GM23338 (cell line): ENCODE measurements around the gene TMPRSS15.

ENCODE experiments used
- CREB1 ChIP-seq: fragments of 250-450 bp; sonication (Bioruptor Pico); IDR thresholded peaks from 2 replicates; pipeline ENCODE4 v1.5.0; 2020; ENCODE audit warnings: low read depth, mild to moderate bottlenecking, moderate library complexity
- EZH2 ChIP-seq: fragments of 200-600 bp; sonication (generic); IDR thresholded peaks from one replicate; pipeline ENCODE4 v1.8.0; 2017; ENCODE audit warnings: antibody characterized with exemption, mild to moderate bottlenecking, low read depth; ENCODE audit not compliant: unreplicated experiment
- EZH2phosphoT487 ChIP-seq: fragments of 200-600 bp; sonication (generic); IDR thresholded peaks from one replicate; pipeline ENCODE4 v1.8.1; 2018; ENCODE audit warnings: antibody characterized with exemption; ENCODE audit not compliant: unreplicated experiment
- JUNB ChIP-seq: IDR thresholded peaks from one replicate; pipeline ENCODE4 v1.6.1; 2016; ENCODE audit warnings: antibody characterized with exemption; ENCODE audit not compliant: unreplicated experiment
- NANOG ChIP-seq: IDR thresholded peaks from 2 replicates; pipeline ENCODE4 v1.6.1; 2016; ENCODE audit warnings: antibody characterized with exemption, borderline replicate concordance
- POLR2AphosphoS5 ChIP-seq: IDR thresholded peaks from 2 replicates; pipeline ENCODE4 v1.6.1; 2016; ENCODE audit warnings: antibody characterized with exemption, low read depth
- ZNF114 ChIP-seq: fragments of 250-450 bp; sonication (Bioruptor Pico); IDR thresholded peaks from 2 replicates; pipeline ENCODE4 v1.5.0; 2020; ENCODE audit warnings: mild to moderate bottlenecking, moderate library complexity
- ZNF331 ChIP-seq: fragments of 250-450 bp; sonication (Bioruptor Pico); IDR thresholded peaks from 2 replicates; pipeline ENCODE4 v1.5.0; 2020; ENCODE audit warnings: low read depth, mild to moderate bottlenecking, moderate library complexity
- TF ChIP-seq, protein P1 (sequence below), 2 experiments: fragments of 200-600 bp in 1 of 2; sonication (generic) in 1 of 2; conservative IDR thresholded peaks; 2 replicates each; pipeline versions ENCODE4 v1.5.1 to v1.6.1; 2016 to 2017; ENCODE audit warnings: antibody characterized with exemption in 2 of 2, low read depth in 2 of 2, mild to moderate bottlenecking in 2 of 2, moderate library complexity in 1 of 2
- TF ChIP-seq, protein P2 (sequence below): IDR thresholded peaks from one replicate; pipeline ENCODE4 v1.6.1; 2018; ENCODE audit warnings: antibody characterized with exemption; ENCODE audit not compliant: unreplicated experiment
- TF ChIP-seq, protein P3 (sequence below): IDR thresholded peaks from 2 replicates; pipeline ENCODE4 v1.6.1; 2016; ENCODE audit warnings: antibody characterized with exemption
- TF ChIP-seq, protein P4 (sequence below): fragments of 250-450 bp; sonication (Bioruptor Pico); IDR thresholded peaks from 2 replicates; pipeline ENCODE4 v1.5.0; 2020; ENCODE audit warnings: mild to moderate bottlenecking, moderate library complexity

DNA sequence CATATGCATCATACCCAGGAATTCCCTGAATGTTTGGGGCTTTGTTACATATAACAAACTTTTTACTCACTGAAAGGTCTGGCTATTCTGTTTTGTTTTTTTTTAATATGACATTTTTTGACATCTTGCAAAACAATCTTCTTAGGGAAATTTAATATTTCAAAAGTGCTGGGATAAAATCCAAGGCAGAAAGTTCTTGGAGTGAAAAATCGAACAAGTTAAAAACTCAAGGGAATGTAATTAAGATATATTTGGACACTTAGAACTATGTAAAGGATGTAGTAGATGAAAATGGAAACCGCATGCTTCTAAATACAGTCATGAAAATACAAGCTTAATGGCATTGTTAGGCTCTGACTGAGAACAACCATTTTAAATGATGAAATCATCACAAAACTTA is 150.4 kb downstream of the TMPRSS15 start:
- TF ChIP-seq, protein P1, sequence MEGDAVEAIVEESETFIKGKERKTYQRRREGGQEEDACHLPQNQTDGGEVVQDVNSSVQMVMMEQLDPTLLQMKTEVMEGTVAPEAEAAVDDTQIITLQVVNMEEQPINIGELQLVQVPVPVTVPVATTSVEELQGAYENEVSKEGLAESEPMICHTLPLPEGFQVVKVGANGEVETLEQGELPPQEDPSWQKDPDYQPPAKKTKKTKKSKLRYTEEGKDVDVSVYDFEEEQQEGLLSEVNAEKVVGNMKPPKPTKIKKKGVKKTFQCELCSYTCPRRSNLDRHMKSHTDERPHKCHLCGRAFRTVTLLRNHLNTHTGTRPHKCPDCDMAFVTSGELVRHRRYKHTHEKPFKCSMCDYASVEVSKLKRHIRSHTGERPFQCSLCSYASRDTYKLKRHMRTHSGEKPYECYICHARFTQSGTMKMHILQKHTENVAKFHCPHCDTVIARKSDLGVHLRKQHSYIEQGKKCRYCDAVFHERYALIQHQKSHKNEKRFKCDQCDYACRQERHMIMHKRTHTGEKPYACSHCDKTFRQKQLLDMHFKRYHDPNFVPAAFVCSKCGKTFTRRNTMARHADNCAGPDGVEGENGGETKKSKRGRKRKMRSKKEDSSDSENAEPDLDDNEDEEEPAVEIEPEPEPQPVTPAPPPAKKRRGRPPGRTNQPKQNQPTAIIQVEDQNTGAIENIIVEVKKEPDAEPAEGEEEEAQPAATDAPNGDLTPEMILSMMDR (conservative IDR thresholded peaks at IDR 0.05; ENCODE audit: low read depth in 2 of 2): no peak
- TF ChIP-seq, protein P2, sequence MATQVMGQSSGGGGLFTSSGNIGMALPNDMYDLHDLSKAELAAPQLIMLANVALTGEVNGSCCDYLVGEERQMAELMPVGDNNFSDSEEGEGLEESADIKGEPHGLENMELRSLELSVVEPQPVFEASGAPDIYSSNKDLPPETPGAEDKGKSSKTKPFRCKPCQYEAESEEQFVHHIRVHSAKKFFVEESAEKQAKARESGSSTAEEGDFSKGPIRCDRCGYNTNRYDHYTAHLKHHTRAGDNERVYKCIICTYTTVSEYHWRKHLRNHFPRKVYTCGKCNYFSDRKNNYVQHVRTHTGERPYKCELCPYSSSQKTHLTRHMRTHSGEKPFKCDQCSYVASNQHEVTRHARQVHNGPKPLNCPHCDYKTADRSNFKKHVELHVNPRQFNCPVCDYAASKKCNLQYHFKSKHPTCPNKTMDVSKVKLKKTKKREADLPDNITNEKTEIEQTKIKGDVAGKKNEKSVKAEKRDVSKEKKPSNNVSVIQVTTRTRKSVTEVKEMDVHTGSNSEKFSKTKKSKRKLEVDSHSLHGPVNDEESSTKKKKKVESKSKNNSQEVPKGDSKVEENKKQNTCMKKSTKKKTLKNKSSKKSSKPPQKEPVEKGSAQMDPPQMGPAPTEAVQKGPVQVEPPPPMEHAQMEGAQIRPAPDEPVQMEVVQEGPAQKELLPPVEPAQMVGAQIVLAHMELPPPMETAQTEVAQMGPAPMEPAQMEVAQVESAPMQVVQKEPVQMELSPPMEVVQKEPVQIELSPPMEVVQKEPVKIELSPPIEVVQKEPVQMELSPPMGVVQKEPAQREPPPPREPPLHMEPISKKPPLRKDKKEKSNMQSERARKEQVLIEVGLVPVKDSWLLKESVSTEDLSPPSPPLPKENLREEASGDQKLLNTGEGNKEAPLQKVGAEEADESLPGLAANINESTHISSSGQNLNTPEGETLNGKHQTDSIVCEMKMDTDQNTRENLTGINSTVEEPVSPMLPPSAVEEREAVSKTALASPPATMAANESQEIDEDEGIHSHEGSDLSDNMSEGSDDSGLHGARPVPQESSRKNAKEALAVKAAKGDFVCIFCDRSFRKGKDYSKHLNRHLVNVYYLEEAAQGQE: no peak
- TF ChIP-seq ZNF114: no peak
- TF ChIP-seq POLR2AphosphoS5: no peak
- TF ChIP-seq EZH2phosphoT487: no peak
- TF ChIP-seq EZH2: no peak
- no peak for TF ChIP-seq JUNB
- TF ChIP-seq, protein P3, sequence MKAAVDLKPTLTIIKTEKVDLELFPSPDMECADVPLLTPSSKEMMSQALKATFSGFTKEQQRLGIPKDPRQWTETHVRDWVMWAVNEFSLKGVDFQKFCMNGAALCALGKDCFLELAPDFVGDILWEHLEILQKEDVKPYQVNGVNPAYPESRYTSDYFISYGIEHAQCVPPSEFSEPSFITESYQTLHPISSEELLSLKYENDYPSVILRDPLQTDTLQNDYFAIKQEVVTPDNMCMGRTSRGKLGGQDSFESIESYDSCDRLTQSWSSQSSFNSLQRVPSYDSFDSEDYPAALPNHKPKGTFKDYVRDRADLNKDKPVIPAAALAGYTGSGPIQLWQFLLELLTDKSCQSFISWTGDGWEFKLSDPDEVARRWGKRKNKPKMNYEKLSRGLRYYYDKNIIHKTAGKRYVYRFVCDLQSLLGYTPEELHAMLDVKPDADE: no peak
- no peak for TF ChIP-seq ZNF331
- TF ChIP-seq, protein P4, sequence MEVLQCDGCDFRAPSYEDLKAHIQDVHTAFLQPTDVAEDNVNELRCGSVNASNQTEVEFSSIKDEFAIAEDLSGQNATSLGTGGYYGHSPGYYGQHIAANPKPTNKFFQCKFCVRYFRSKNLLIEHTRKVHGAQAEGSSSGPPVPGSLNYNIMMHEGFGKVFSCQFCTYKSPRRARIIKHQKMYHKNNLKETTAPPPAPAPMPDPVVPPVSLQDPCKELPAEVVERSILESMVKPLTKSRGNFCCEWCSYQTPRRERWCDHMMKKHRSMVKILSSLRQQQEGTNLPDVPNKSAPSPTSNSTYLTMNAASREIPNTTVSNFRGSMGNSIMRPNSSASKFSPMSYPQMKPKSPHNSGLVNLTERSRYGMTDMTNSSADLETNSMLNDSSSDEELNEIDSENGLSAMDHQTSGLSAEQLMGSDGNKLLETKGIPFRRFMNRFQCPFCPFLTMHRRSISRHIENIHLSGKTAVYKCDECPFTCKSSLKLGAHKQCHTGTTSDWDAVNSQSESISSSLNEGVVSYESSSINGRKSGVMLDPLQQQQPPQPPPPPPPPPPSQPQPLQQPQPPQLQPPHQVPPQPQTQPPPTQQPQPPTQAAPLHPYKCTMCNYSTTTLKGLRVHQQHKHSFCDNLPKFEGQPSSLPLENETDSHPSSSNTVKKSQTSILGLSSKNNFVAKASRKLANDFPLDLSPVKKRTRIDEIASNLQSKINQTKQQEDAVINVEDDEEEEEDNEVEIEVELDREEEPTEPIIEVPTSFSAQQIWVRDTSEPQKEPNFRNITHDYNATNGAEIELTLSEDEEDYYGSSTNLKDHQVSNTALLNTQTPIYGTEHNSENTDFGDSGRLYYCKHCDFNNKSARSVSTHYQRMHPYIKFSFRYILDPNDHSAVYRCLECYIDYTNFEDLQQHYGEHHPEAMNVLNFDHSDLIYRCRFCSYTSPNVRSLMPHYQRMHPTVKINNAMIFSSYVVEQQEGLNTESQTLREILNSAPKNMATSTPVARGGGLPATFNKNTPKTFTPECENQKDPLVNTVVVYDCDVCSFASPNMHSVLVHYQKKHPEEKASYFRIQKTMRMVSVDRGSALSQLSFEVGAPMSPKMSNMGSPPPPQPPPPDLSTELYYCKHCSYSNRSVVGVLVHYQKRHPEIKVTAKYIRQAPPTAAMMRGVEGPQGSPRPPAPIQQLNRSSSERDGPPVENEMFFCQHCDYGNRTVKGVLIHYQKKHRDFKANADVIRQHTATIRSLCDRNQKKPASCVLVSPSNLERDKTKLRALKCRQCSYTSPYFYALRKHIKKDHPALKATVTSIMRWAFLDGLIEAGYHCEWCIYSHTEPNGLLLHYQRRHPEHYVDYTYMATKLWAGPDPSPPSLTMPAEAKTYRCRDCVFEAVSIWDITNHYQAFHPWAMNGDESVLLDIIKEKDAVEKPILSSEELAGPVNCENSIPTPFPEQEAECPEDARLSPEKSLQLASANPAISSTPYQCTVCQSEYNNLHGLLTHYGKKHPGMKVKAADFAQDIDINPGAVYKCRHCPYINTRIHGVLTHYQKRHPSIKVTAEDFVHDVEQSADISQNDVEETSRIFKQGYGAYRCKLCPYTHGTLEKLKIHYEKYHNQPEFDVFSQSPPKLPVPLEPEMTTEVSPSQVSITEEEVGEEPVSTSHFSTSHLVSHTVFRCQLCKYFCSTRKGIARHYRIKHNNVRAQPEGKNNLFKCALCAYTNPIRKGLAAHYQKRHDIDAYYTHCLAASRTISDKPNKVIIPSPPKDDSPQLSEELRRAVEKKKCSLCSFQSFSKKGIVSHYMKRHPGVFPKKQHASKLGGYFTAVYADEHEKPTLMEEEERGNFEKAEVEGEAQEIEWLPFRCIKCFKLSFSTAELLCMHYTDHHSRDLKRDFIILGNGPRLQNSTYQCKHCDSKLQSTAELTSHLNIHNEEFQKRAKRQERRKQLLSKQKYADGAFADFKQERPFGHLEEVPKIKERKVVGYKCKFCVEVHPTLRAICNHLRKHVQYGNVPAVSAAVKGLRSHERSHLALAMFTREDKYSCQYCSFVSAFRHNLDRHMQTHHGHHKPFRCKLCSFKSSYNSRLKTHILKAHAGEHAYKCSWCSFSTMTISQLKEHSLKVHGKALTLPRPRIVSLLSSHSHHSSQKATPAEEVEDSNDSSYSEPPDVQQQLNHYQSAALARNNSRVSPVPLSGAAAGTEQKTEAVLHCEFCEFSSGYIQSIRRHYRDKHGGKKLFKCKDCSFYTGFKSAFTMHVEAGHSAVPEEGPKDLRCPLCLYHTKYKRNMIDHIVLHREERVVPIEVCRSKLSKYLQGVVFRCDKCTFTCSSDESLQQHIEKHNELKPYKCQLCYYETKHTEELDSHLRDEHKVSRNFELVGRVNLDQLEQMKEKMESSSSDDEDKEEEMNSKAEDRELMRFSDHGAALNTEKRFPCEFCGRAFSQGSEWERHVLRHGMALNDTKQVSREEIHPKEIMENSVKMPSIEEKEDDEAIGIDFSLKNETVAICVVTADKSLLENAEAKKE (CRISPR knock-in tag): no peak
- no peak for TF ChIP-seq NANOG
- no peak for TF ChIP-seq CREB1
